Smooth muscle cell (in vitro differentiated cells): ENCODE measurements around the gene CKLF. TPM values are rescaled to one million over a fixed set of nuclear protein-coding genes. Genes with fewer than 3 reads are reported as not detected.

Source experiments
- DNase-seq: peaks from one replicate; lab custom pipeline; 2025; ENCODE audit not compliant: unreplicated experiment; lab: John Stamatoyannopoulos, UW
- H2AFZ ChIP-seq: fragments of 200-600 bp; sonication (generic); 2 replicates; pipeline ENCODE4 v1.6.0; 2016; ENCODE audit warnings: antibody characterized with exemption, low read depth, mild to moderate bottlenecking
- H3F3A ChIP-seq: fragments of 200-600 bp; sonication (generic); 2 replicates; pipeline ENCODE4 v1.6.0; 2017; ENCODE audit warnings: antibody characterized with exemption, low read depth
- H3K27ac ChIP-seq: fragments of 200-600 bp; sonication (generic); 2 replicates; pipeline ENCODE4 v1.5.1; 2016; ENCODE audit warnings: low read depth, mild to moderate bottlenecking
- H3K27me3 ChIP-seq: fragments of 200-600 bp; sonication (generic); 2 replicates; pipeline ENCODE4 v1.6.1; 2016; ENCODE audit warnings: low read depth, mild to moderate bottlenecking
- H3K36me3 ChIP-seq: fragments of 200-600 bp; sonication (generic); 2 replicates; pipeline ENCODE4 v1.5.1; 2016; ENCODE audit warnings: low read depth
- H3K4me1 ChIP-seq: fragments of 200-600 bp; sonication (generic); 2 replicates; pipeline ENCODE4 v1.5.1; 2016; ENCODE audit warnings: low read depth
- H3K4me2 ChIP-seq: fragments of 200-600 bp; sonication (generic); 2 replicates; pipeline ENCODE4 v1.6.0; 2016; ENCODE audit warnings: mild to moderate bottlenecking
- H3K4me3 ChIP-seq: fragments of 200-600 bp; sonication (generic); 2 replicates; pipeline ENCODE4 v1.5.1; 2016; ENCODE audit warnings: mild to moderate bottlenecking
- H3K79me2 ChIP-seq: fragments of 200-600 bp; sonication (generic); 2 replicates; pipeline ENCODE4 v1.6.0; 2016; ENCODE audit warnings: low read depth, mild to moderate bottlenecking
- H3K9ac ChIP-seq: fragments of 200-600 bp; sonication (generic); 2 replicates; pipeline ENCODE4 v1.6.0; 2016; ENCODE audit warnings: low read depth
- H3K9me3 ChIP-seq: fragments of 200-600 bp; sonication (generic); replicated peaks from 2 replicates; pipeline ENCODE4 v1.5.1; 2016; ENCODE audit warnings: low read depth
- H4K20me1 ChIP-seq: fragments of 200-600 bp; sonication (generic); 2 replicates; pipeline ENCODE4 v1.6.0; 2016; ENCODE audit warnings: low read depth
- CTCF ChIP-seq: fragments of 200-600 bp; sonication (generic); IDR thresholded peaks from 2 replicates; pipeline ENCODE4 v1.5.1; 2017; ENCODE audit warnings: borderline replicate concordance, mild to moderate bottlenecking, antibody characterized with exemption; ENCODE audit not compliant: insufficient read depth, poor library complexity, severe bottlenecking
- WGBS: methylation state at CpG from one replicate; pipeline ENCODE4 v1.1.7; 2016; ENCODE audit warnings: low lambda C conversion rate; 5-methylcytosine and 5-hydroxymethylcytosine counted together
- polyA plus RNA-seq: library from polyadenylated mRNA; unstranded; fragments of >200 nt; fragmentation: Nextera tagmentation; extraction: Ambion mirVana; gene quantifications from 2 replicates; pipeline ENCODE4 v1.2.1, GENCODE V29; 2016
- total RNA-seq: library from RNA; depleted of rRNA; stranded (reverse); fragments of >200 nt; gene quantifications from 2 replicates; pipeline ENCODE4 v1.2.3, GENCODE V29; 2014

Gene CKLF
- total and polyA plus RNA-seq, 2 experiments from 2014 or later = 61.5 to 78.1 TPM

GRCh38 chr16:66574081-66574480 is 21.7 kb downstream of the CKLF start:
- Histone ChIP-seq H3K4me3 (no peak overlapping the region), H3K79me2 (no peaks in the 10 kb centered on the region), H3K27me3 (peaks cover 29% of the 10 kb centered on the region), H3F3A (peaks cover 15% of the 10 kb centered on the region), H3K4me1 (peaks cover 7% of the 10 kb centered on the region), H2AFZ (no peak overlapping the region), H3K9ac (no peak overlapping the region), H3K9me3 (no peaks in the 10 kb centered on the region), H3K27ac (no peak overlapping the region), H4K20me1 (no peaks in the 10 kb centered on the region), H3K4me2 (no peak overlapping the region), H3K36me3 (no peaks in the 10 kb centered on the region)
- TF ChIP-seq CTCF = no peak
- no peak for DNase-seq
- WGBS = 28% methylated on average over 1 of the region's 1 CpG

- no peak overlapping the region for H3K27ac ChIP-seq
- 78% methylated on average over 3 of the region's 3 CpGs for WGBS
- TF ChIP-seq CTCF = no peak
- H3K9me3 ChIP-seq = no peaks in the 10 kb centered on the region
- no peaks in the 10 kb centered on the region for H3K79me2 ChIP-seq
- no peak overlapping the region for H2AFZ ChIP-seq
- no peaks in the 10 kb centered on the region for H4K20me1 ChIP-seq
- H3K4me3 ChIP-seq = no peak overlapping the region
- peaks cover 10% of the 10 kb centered on the region for H3F3A ChIP-seq
- H3K9ac ChIP-seq = no peak overlapping the region
- H3K36me3 ChIP-seq = no peaks in the 10 kb centered on the region
- H3K27me3 ChIP-seq = peaks cover 34% of the 10 kb centered on the region
- H3K4me1 ChIP-seq = peaks cover 2% of the 10 kb centered on the region
- no peak overlapping the region for H3K4me2 ChIP-seq
- no peak for DNase-seq
Measured at GRCh38 chr16:66574531-66574930, 22.2 kb downstream of the CKLF start.

GRCh38 chr16:66575060-66575459 is 22.7 kb downstream of the CKLF start:
- Histone ChIP-seq H3F3A (peaks cover 5% of the 10 kb centered on the region), H3K4me3 (no peak overlapping the region), H3K9me3 (no peaks in the 10 kb centered on the region), H3K9ac (no peak overlapping the region), H3K4me2 (no peak overlapping the region), H4K20me1 (no peaks in the 10 kb centered on the region), H3K27me3 (peaks cover 35% of the 10 kb centered on the region), H3K27ac (no peak overlapping the region), H2AFZ (no peak overlapping the region), H3K79me2 (no peaks in the 10 kb centered on the region), H3K36me3 (no peaks in the 10 kb centered on the region), H3K4me1 (no peaks in the 10 kb centered on the region)
- 94% methylated on average over 3 of the region's 3 CpGs for WGBS
- no peak for TF ChIP-seq CTCF
- no peak for DNase-seq

DNA sequence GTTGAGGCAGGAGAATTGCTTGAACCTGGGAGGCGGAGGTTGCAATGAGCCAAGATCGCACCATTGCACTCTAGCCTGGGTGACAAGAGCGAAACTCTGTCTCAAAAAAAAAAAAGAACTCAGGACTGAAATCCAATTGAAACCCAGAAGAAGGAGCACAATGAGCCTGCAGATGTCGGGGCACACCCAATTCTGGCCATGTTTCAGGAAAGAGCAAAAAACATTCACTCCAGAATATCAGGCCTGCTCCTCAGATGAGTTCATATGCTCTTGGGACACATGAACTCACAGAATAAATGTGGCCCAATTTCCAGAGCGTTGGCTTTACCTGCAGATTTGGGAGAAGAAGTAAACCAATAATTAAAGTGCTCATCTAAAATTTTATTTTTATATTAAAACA is 23.9 kb downstream of the CKLF start:
- H3K4me1 ChIP-seq = peaks cover 9% of the 10 kb centered on the region
- no peaks in the 10 kb centered on the region for H4K20me1 ChIP-seq
- no peak overlapping the region for H3K27ac ChIP-seq
- no peak overlapping the region for H3K9ac ChIP-seq
- DNase-seq = no peak
- TF ChIP-seq CTCF = no peak
- no peak overlapping the region for H2AFZ ChIP-seq
- H3K79me2 ChIP-seq = no peaks in the 10 kb centered on the region
- no peaks in the 10 kb centered on the region for H3F3A ChIP-seq
- H3K36me3 ChIP-seq = no peaks in the 10 kb centered on the region
- no peak overlapping the region for H3K4me3 ChIP-seq
- H3K27me3 ChIP-seq = peaks cover 35% of the 10 kb centered on the region
- no peak overlapping the region for H3K4me2 ChIP-seq
- H3K9me3 ChIP-seq = no peaks in the 10 kb centered on the region
- WGBS = 98% methylated on average over 5 of the region's 5 CpGs
